Stimulated activated CD4-positive, alpha-beta T cell treated with anti-CD3 and anti-CD28 coated beads, Interleukin-4, amount 100 ng/mL, for 1 hour (primary cell): ENCODE data around the gene RHEBL1.

Experiments used
- DNase-seq: peaks from one replicate; pipeline ENCODE4 v3.0.0-alpha.2; 2020

Gene RHEBL1

DNA sequence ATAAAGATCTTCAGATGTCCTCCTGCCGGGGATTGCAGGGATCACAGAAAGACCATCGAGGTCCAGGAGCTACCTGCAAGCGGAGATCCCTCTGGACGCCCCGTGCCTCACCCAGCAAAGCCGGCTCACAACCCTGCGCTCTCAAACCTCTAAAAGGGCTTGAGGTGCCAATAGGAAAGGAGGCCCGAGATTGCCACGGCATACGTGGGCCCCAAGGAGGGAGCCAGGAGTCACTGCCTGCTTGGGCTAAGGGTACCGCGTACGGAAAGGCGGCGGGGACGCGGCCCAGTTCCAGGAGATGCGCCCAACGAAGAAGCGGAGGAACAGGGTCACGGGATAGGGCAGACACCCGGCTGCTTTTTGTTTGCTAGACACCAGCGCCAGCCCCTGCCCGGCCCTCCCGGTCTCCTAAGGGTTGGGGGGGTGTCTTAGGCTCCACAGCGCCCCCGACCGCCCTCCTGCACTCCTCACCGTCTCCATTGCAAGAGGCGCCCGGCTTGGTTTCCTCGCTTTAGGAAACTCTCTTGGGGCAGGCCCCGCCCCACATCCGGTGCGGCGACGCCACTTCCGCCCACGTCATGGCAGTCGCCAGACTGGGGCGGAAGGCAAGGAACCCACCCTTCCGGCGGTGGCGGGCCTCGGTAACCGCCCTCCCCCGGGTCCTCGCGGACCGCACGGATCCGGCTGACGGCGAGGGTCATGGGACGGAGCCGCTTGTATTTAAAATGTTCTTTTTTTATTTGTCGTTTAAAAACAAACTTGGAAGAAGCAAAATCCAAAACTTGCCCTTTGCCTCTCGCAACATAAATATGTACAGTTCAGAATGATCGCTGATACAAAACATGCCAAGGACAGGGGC is 51.3 kb downstream of the RHEBL1 start, which contains the start of gene PRKAG1:
Gene PRKAG1, minus strand, starts transcription at position 516 of the 859 bp plus-strand sequence. Its CDS starts 36 bp downstream, at position 480.
- peak; percentile 94 for DNase-seq

GRCh38 chr12:49017891-49018260 is 51.9 kb downstream of the RHEBL1 start:
- DNase-seq, result peak; percentile 27

DNA sequence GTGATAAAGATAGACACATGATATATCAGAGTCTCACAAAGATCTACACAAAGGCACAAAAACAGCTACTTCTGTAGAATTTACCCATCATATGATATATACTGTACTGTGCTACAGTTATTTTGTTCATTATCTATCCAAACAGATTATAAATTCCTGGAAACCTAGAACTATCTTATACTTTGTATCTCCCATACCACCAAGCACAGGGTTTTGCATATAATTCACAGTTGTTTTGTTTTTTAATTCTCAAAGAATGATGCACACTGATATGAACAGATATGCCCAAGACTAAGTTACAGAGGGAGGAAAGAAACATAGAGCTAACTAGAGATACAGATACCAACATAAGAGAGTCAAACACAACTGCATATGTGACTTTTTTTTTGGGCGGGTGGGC is 54.6 kb downstream of the RHEBL1 start:
- DNase-seq, result no peak
